GM20431 (cell line): ENCODE results near the gene SAMD8.
"Not testable (repeated sequence)": the region's sequence is repeated elsewhere in the genome, so short reads cannot be mapped to it uniquely, and the experiment has no call there.

ENCODE experiments used
- in situ Hi-C: fragments of 300-500 bp; cut with MseI, MboI; formaldehyde crosslinking; loops from one replicate; pipeline ENCODE4 v1.15.0; 2020; ENCODE audit warnings: low sequenced_read_pairs; ENCODE audit not compliant: unreplicated experiment

Gene SAMD8

GRCh38 chr10:75128985-75129384 is 17.5 kb downstream of the SAMD8 start:
- in situ Hi-C loops, result not testable (repeated sequence)

DNA sequence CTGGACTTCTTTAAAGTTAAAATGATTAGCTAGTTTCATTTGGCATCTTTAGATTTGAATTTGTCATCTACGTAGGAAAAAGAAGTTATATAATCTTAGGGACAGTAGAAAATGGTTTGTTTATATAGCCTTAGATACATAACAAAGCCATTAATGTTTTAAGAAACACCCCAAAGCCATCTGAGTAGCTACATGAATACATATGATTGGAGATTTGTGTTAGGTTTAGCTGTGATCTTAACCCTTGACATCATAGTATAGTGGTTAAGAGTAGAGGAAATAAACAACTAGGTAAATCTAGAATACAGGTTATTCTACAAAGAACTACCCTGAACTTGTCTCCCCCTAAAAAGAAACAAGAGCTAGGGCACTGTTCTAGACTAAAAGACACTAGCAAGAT is 18.1 kb downstream of the SAMD8 start:
- in situ Hi-C loops, result no loop called here

GRCh38 chr10:75133701-75134100 is 22.2 kb downstream of the SAMD8 start:
- in situ Hi-C loops, result not testable (repeated sequence)

- in situ Hi-C loops, result no loop called here
Observed at GRCh38 chr10:75136346-75136745, 24.9 kb downstream of the SAMD8 start.

DNA sequence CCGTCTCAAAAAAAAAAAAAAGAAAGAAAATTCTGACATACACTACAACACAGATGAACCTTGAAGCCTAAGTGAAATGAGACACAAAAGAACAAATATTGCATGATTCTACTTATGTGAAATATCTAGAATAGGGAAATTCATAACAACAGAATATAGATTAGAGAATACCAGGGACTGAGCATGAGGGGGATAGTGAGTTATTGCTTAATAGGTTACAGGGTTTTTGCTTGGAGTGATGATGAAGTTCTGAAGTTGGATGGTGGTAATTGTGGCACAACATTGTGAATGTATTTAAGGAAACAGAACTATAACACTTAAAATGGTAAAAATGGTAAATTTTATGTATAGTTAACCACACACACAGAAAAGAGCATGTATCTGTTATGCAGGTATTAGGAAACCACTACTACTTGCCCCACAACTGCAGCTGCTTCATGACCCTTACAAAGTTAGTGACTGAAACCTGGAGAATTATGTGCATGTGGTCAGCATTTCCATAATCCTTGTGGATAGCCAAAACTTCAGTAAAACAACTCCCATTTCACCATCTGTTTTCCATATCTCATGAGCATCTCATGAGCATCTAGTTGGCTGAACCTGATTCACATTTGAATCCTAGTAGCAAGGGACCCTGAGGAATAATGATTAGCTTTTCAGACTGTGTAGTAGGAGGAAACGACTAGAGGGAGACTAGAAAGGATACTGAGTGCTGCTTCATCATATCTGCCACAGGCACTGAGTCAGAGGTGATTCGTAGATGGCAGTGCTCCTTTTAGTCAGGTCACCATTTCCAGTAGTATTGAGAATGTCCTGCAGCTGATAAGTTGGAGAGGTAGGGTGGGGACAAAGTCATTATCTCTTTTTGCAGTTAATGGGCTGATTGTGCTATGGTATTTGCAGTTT is 26.3 kb downstream of the SAMD8 start:
- in situ Hi-C loops, result no loop called here

DNA sequence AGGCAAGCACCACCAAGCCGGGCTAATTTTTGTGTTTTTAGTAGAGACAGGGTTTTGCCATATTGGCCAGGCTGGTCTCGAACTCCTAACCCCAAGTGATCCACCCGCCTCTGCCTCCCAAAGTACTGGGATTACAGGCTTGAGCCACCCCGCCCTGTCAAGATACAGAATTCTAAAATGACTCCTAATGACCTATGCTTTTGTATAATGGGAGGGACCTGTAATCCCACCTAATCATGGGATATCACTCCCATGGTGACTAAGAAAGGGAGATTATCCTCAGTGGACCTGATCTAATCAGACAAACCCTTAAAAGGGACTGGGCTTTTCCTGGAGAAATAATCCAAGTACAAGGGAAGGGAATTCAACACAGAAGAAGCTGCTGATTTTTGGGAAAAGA is 28.8 kb downstream of the SAMD8 start:
- in situ Hi-C loops, result no loop called here

DNA sequence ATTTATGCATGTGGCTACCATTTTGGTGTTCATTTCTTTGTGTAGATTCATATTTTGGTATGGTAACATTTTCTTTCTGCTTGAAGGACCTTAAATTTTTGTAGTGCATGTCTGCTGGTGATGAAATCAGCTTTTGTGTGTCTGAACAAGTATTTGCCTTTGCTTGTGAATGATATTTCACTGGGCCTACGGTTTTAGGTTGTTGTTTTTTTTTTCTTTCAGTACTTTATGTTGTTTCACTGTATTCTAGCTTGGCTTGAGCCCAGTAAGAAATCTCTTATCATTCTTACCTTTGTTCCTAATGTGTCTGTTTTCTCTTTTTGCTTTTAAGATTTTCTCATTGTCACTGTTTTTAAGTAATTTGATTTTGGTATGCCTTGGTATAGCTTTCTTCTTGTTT is 31.9 kb downstream of the SAMD8 start:
- in situ Hi-C loops, result no loop called here

GRCh38 chr10:75145590-75145989 is 34.1 kb downstream of the SAMD8 start:
- in situ Hi-C loops, result no loop called here

DNA sequence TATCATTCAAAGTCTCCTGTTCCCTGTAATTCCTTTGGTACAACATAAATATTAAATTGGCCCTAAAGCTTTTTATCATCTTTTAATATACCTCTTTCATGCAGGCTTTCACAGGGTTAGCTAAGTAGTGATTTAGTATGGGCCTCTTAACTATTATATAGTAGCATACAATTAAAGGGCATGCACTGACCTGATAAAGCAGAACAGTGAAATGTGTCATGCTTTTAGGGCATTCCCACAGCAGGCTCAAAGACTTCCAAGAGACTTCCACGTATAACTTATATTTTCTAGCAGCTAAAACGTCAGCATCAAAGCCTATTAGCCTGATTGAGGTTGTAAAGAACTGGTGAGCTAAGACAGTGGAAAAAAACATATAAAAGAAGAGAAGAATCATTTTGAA is 35.3 kb downstream of the SAMD8 start:
- in situ Hi-C loops, result no loop called here

DNA sequence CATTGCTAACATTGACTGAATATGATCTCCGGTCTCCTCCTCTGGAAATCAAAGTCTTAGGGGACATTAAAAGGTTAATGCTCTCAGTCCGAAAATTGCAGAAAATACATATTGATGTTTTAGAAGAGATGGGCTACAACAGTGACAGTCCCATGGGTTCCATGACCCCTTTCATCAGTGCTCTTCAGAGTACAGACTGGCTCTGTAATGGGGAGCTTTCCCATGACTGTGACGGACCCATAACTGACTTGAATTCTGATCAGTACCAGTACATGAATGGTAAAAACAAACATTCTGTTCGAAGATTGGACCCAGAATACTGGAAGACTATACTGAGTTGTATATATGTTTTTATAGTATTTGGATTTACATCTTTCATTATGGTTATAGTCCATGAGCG is 39.2 kb downstream of the SAMD8 start:
- in situ Hi-C loops, result no loop called here

- in situ Hi-C loops, result no loop called here
Observed at GRCh38 chr10:75159519-75159918, 48.1 kb downstream of the SAMD8 start.

DNA sequence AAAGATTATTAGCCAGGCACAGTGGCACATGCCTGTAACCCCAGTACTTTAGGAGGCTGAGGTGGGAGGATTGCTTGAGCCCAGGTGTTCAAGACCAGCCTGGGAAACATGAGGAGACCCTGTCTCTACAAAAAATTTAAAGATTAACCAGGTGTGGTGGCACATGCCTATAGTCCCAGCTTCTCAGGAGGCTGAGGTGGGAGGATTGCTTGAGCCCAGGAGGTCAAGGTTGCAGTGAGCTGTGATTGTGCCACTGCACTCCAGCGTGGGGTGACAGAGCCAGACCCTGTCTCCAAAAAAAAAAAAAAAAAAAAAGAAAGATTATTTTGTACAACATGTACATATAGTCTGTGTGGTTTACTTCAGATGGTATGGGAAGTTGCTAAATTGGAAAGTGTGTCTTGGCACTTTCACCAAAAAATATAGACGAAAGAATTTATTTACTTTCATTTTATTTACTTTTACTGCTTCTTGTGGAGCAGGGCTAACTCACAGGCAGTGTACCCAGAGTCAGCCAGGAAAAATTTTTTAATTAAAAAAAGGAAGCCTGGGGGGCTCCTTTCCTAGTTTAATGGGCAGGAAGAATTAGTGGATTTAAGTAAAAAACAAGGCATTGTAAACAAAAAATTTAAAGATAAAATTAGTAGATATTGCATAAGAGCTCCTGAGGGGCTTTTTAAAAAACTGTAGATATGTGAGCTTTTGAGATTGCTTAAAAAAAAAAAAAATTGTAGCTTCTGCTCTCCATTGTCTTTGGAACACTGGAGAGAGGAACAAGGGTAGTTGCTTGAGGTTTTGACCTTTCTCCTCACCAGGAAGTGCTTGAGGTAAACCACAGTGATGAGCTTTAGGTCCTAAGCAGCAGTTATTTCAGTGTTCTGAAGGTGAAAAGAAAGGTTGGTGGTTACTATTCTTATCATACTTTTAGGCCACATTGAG is 54.5 kb downstream of the SAMD8 start:
- in situ Hi-C loops, result no loop called here

GRCh38 chr10:75166623-75166972 is 55.1 kb downstream of the SAMD8 start:
- in situ Hi-C loops, result no loop called here

GRCh38 chr10:75168275-75168674 is 56.8 kb downstream of the SAMD8 start:
- in situ Hi-C loops, result no loop called here

DNA sequence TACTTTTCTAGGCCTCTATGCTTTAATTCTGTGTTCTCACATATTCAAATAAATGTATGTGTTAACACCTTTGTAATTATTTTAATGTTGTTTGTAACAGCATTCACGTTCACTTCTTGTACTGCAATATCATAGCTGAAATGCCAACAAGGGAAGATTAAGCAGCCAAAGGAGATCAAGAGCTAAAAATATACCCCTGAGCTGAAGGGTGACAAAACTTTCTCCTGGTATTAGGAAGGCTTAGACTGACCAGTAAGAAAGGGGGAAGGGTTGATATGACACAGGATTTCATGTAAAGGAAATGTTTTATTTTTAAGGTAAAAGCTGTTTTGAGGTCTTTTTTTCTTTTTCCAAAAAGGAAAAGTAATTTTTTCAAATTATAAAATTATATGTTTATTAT is 58.8 kb downstream of the SAMD8 start:
- in situ Hi-C loops, result no loop called here

DNA sequence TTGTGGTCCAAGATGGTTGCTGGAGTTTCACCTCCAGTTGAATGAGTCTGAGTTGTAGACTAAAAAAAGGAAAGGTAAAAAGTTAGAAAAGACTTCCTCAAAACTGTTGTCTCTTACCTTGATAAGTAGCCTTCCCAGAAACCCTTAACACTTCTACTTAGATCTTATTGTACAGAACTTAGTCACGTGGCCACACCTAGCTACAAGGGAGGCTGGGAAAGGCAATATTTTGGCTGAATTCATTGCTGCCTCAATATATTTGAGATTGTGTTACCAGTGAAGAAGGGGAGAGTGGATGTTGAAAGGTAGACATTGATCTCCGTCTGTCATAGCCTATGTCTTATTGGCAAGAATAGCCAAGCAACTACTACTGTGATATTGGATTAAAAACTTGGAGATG is 63.6 kb downstream of the SAMD8 start:
- in situ Hi-C loops, result no loop called here

- in situ Hi-C loops, result no loop called here
Observed at GRCh38 chr10:75176046-75176445, 64.6 kb downstream of the SAMD8 start.

GRCh38 chr10:75176736-75177135 is 65.3 kb downstream of the SAMD8 start:
- in situ Hi-C loops, result no loop called here

DNA sequence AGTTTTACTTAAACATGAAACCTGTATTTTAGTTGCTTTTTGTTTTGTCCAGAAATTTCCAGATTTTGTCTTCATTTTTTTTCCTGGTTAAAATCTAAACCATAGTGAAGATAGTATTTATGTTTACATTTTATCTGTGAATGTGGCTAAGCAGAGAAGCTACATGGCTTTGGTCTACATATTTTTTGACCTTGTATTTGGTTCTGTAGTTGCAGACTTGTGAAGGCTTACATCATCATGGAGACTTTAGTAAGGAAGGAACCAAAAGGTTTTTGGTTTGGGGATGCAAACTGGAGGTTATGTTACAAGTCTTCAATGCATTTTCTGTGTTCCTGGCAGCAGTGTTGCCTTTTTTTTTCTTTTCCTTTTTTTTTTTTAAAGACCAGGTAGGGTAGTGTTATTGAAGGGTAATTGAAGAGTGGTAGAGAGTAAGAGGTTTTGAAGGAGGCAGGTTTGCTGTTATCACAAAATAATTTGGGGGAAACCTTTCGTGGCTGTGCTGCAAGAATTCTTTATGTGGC is 68.3 kb downstream of the SAMD8 start:
- in situ Hi-C loops, result no loop called here

DNA sequence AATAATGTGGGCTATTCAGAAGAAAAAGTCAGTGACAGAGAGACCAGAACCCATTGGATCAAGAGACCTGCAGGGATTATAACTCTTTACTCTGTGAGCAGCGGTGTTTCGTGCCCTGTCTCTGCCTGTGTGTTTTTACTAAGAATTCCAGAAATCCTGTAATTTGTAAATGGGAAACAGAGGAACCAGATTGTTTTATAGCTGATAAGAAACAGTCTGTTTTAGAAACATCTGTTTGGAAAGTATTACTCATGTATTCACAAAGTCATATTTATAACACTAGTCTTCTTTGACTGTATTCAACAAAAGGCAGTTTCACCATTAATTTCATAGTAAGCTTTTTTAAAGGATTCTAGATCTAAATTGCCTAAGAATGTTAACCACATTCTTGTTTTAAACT is 69.1 kb downstream of the SAMD8 start:
- in situ Hi-C loops, result no loop called here

DNA sequence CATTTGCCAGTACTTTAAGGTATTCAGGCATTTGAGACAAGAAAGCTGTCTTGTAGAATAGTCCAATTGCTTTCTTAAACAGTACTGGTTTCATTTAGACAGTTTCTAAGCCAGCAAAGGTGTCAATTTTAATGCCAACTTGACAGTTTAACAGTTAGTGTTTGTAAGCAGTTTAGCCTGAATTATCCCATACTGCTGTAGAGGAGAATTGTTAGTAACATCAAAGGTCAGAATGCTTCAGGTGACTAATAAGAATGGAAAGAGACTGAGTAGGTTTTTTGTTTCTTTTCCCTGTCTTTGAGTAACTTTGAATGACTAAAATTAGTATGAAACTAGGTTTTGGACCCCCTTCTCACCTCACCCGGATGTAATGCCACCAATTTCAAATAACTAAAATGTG is 69.6 kb downstream of the SAMD8 start:
- in situ Hi-C loops, result no loop called here
